ENCODE results near the gene MYL2.

GRCh38 chr12:110888256-110888991, 32.0 kb downstream of the MYL2 start:
- TF ChIP-seq CTCF (IDR thresholded peaks at IDR 0.05) (no peak), POLR2A (IDR thresholded peaks at IDR 0.05) (no peak)
